ENCODE results near the gene SLC6A7. TPM values are rescaled to one million over a fixed set of nuclear protein-coding genes. Genes with fewer than 3 reads are reported as not detected.
A peak's percentile ranks its signal among the peaks of the same experiment; 100 is the strongest.

Gene SLC6A7
- total RNA-seq, 2 donors from 2014 or later = not detected

DNA sequence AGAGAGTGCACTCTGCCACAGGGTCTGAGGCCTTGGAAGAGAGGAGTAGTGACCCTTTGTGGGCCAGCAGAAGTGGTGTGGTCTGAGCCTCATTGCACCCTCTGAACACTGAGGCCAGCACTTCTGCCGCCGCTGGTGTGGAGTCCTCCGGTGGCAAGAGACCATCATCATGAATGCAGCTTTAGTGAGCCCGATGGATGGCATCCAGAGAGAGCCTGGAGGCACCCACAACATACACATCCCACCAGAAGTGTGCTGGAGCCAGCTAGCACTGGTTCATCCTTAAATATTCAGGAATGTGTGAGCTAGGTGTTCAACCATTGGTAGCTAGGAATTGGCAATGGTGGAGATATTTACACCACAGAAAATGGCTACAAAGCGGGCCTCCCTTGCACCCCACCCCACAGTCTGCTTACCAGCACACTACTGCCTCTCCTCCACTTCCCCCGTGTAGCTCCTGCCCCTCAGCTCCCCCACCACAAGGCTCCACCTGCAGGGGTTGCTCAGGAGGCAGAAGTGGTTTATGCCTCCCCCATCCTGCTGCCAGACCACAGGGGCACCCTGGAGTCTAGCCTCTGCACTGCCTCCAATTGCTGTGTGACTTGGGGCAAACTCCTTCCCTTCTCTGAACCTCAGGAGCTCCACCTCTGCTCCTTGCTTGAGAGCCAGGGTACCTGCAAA, 16.4 kb downstream of the SLC6A7 start:
- H3K4me1 ChIP-seq (ENCODE audit: control insufficient read depth, insufficient read depth, low read length) = no peaks in the 10 kb centered on the region
- TF ChIP-seq, protein P1, sequence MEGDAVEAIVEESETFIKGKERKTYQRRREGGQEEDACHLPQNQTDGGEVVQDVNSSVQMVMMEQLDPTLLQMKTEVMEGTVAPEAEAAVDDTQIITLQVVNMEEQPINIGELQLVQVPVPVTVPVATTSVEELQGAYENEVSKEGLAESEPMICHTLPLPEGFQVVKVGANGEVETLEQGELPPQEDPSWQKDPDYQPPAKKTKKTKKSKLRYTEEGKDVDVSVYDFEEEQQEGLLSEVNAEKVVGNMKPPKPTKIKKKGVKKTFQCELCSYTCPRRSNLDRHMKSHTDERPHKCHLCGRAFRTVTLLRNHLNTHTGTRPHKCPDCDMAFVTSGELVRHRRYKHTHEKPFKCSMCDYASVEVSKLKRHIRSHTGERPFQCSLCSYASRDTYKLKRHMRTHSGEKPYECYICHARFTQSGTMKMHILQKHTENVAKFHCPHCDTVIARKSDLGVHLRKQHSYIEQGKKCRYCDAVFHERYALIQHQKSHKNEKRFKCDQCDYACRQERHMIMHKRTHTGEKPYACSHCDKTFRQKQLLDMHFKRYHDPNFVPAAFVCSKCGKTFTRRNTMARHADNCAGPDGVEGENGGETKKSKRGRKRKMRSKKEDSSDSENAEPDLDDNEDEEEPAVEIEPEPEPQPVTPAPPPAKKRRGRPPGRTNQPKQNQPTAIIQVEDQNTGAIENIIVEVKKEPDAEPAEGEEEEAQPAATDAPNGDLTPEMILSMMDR (conservative IDR thresholded peaks at IDR 0.05) = peak; percentile 16
- 85 to 89% methylated on average over 4 to 6 of the region's 6 CpGs for WGBS, 2 experiments (ENCODE audit: insufficient coverage in 1 of 2, insufficient read length in 1 of 2)
- H3K36me3 ChIP-seq (ENCODE audit: control insufficient read depth, insufficient read depth, low read length) = no peaks in the 10 kb centered on the region
- Mint-ChIP-seq H3K36me3 (ENCODE audit: low read depth) (no peaks in the 10 kb centered on the region), H3K27ac (no peak overlapping the region), H3K9me3 (no peaks in the 10 kb centered on the region), H3K4me3 (no peak overlapping the region), H3K4me1 (peaks cover 5% of the 10 kb centered on the region), H3K27me3 (ENCODE audit: insufficient read depth) (peaks cover 6% of the 10 kb centered on the region)
- no peak overlapping the region for H3K9ac ChIP-seq (ENCODE audit: extremely low read depth, low read length, poor library complexity, severe bottlenecking)
- H3K27ac ChIP-seq (ENCODE audit: low read depth, low read length) = no peak overlapping the region
- H3K9me3 ChIP-seq (ENCODE audit: control insufficient read depth, low read length) = no peaks in the 10 kb centered on the region
- H3K4me3 ChIP-seq (ENCODE audit: low read length) = no peak overlapping the region
- no peak for DNase-seq
- H3K27me3 ChIP-seq (ENCODE audit: control insufficient read depth, insufficient read depth, low read length, poor library complexity, severe bottlenecking) = no peaks in the 10 kb centered on the region

DNA sequence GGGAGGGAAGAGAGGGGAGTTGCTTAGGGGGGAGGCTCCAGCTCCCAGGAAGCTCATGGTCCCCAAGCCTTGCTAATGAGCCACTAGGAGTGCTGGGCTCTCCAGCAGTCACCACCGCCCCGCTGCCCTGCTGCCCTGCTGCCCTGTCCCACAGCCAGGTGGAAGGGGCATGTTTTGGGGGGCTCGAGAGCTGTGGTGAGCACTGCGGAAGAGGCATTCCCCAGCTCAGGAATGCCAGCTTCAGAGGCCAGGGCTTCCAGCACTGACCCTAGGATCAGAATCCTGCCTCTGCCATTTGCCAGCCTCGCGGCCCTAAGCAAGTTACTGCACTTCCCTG, 16.9 kb downstream of the SLC6A7 start:
- Mint-ChIP-seq H3K36me3 (ENCODE audit: low read depth) (no peaks in the 10 kb centered on the region), H3K9me3 (no peaks in the 10 kb centered on the region), H3K4me3 (no peak overlapping the region), H3K27me3 (ENCODE audit: insufficient read depth) (peaks cover 6% of the 10 kb centered on the region), H3K4me1 (peaks cover 10% of the 10 kb centered on the region), H3K27ac (no peak overlapping the region)
- H3K4me3 ChIP-seq (ENCODE audit: low read length) = no peak overlapping the region
- H3K9me3 ChIP-seq (ENCODE audit: control insufficient read depth, low read length) = no peaks in the 10 kb centered on the region
- H3K36me3 ChIP-seq (ENCODE audit: control insufficient read depth, insufficient read depth, low read length) = no peaks in the 10 kb centered on the region
- WGBS, 2 experiments (ENCODE audit: insufficient coverage in 1 of 2, insufficient read length in 1 of 2) = 93 to 98% methylated on average over 4 to 6 of the region's 6 CpGs
- H3K27ac ChIP-seq (ENCODE audit: low read depth, low read length) = no peak overlapping the region
- no peak for DNase-seq
- no peaks in the 10 kb centered on the region for H3K4me1 ChIP-seq (ENCODE audit: control insufficient read depth, insufficient read depth, low read length)
- H3K9ac ChIP-seq (ENCODE audit: extremely low read depth, low read length, poor library complexity, severe bottlenecking) = no peak overlapping the region
- TF ChIP-seq, protein P1 (conservative IDR thresholded peaks at IDR 0.05) = no peak
- H3K27me3 ChIP-seq (ENCODE audit: control insufficient read depth, insufficient read depth, low read length, poor library complexity, severe bottlenecking) = no peaks in the 10 kb centered on the region

DNA sequence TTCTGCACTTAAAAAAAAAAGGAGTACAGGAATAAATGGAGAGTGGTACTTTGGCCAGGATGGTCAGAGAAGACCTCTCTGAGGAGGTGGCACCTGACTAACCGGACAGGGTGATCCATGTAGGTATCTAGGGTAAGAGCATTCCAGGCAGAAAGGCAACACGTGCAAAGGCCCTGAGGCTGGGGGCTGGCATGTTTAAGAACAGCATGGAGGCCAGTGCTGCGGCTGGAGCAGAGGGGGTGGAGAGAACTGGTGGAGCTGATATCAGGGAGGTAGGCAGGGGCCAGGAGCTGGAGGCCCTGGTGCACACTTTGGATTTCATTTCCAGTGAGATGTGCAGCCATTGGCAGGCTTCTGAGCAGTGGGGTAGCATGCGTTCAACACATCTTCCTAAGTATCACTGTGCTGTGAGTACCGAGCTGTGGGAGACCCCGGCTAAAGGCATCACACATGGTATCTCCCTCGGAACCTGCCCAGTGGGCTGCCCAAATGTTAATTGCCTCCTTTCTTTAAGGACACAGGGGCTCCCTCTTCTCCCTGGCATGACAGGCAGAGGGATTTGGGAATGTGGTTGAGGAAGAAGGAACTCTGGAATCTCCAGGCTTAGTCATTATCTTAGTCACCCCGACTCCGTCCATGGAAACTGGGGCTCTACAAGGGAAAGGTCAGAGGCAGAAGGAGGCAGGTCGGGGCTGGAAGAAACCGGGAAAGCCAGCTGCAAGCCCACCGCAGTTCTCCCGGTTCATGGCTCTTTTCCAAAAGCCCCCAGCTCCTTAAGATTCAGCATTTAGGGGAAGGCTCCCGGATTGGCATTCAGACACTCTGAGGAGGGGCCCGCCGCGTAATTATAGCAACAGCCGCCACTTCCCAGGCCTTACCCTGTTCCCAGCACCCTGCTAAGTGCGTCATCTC, 18.6 kb downstream of the SLC6A7 start:
- no peak overlapping the region for H3K27ac ChIP-seq (ENCODE audit: low read depth, low read length)
- H3K9me3 Mint-ChIP-seq = no peaks in the 10 kb centered on the region
- H3K36me3 ChIP-seq (ENCODE audit: control insufficient read depth, insufficient read depth, low read length) = no peaks in the 10 kb centered on the region
- TF ChIP-seq, protein P1 (conservative IDR thresholded peaks at IDR 0.05) = no peak
- peaks cover 11% of the 10 kb centered on the region for H3K27me3 Mint-ChIP-seq (ENCODE audit: insufficient read depth)
- H3K4me1 Mint-ChIP-seq = peaks cover 13% of the 10 kb centered on the region
- H3K27ac Mint-ChIP-seq = no peak overlapping the region
- H3K4me3 Mint-ChIP-seq = no peak overlapping the region
- no peak for DNase-seq
- no peaks in the 10 kb centered on the region for H3K27me3 ChIP-seq (ENCODE audit: control insufficient read depth, insufficient read depth, low read length, poor library complexity, severe bottlenecking)
- H3K36me3 Mint-ChIP-seq (ENCODE audit: low read depth) = no peaks in the 10 kb centered on the region
- H3K4me1 ChIP-seq (ENCODE audit: control insufficient read depth, insufficient read depth, low read length) = no peaks in the 10 kb centered on the region
- no peak overlapping the region for H3K4me3 ChIP-seq (ENCODE audit: low read length)
- 75 to 82% methylated on average over 8 to 19 of the region's 19 CpGs for WGBS, 2 experiments (ENCODE audit: insufficient coverage in 1 of 2, insufficient read length in 1 of 2)
- no peak overlapping the region for H3K9ac ChIP-seq (ENCODE audit: extremely low read depth, low read length, poor library complexity, severe bottlenecking)
- no peaks in the 10 kb centered on the region for H3K9me3 ChIP-seq (ENCODE audit: control insufficient read depth, low read length)

Data from endodermal cell (in vitro differentiated cells).